Vagina (tissue), 2 donors: ENCODE measurements around the gene B3GAT2.

Experiments
- POLR2A ChIP-seq, 2 donors: fragments of 450-650 bp; IDR thresholded peaks; one replicate each; pipeline ENCODE4 v1.6.1; 2017; ENCODE audit warnings: antibody characterized with exemption in 2 of 2, mild to moderate bottlenecking in 2 of 2, moderate library complexity in 2 of 2
- POLR2AphosphoS5 ChIP-seq, 2 donors: sonication (generic); formaldehyde crosslinking; IDR thresholded peaks; one replicate each; pipeline ENCODE4 v1.9.0; 2017; ENCODE audit warnings: antibody characterized with exemption in 2 of 2, mild to moderate bottlenecking in 2 of 2, low read depth in 1 of 2; ENCODE audit not compliant: insufficient read depth in 1 of 2
- TF ChIP-seq, protein P1 (sequence below), 3 experiments: fragments of 450-650 bp in 2 of 3; fragments of 200-600 bp in 1 of 3; sonication (generic) in 1 of 3; IDR thresholded peaks; one replicate each; pipeline ENCODE4 v1.5.1; 2017 to 2019; ENCODE audit warnings: antibody characterized with exemption in 3 of 3, mild to moderate bottlenecking in 2 of 3, moderate library complexity in 2 of 3

DNA sequence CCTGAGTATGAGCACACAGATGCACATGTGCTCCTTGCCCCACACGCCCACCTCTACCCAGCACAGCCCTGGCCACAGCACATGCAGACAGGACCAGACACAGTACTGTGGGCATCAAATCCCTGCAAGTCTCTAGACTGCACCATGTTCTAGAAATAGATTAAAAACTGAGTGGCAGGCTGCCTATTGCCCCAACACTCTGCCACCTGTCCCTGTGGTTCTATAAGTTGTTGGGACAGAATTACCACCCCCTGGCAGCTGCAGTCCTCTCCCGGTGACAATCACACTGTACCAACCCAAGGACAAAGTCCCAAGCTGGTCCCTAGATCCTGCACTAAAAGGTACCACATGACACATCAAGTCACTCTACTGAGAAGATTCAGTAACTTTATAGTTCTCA, 70.2 kb downstream of the B3GAT2 start:
- TF ChIP-seq, protein P1, sequence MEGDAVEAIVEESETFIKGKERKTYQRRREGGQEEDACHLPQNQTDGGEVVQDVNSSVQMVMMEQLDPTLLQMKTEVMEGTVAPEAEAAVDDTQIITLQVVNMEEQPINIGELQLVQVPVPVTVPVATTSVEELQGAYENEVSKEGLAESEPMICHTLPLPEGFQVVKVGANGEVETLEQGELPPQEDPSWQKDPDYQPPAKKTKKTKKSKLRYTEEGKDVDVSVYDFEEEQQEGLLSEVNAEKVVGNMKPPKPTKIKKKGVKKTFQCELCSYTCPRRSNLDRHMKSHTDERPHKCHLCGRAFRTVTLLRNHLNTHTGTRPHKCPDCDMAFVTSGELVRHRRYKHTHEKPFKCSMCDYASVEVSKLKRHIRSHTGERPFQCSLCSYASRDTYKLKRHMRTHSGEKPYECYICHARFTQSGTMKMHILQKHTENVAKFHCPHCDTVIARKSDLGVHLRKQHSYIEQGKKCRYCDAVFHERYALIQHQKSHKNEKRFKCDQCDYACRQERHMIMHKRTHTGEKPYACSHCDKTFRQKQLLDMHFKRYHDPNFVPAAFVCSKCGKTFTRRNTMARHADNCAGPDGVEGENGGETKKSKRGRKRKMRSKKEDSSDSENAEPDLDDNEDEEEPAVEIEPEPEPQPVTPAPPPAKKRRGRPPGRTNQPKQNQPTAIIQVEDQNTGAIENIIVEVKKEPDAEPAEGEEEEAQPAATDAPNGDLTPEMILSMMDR (IDR thresholded peaks at IDR 0.05), result no peak
- TF ChIP-seq POLR2AphosphoS5 (IDR thresholded peaks at IDR 0.05; ENCODE audit: insufficient read depth in 1 of 2, low read depth in 1 of 2) (no peak), POLR2A (IDR thresholded peaks at IDR 0.05) (no peak)
